Daoy (cell line): Measurements from ENCODE around the gene KRT3. TPM values are rescaled to one million over a fixed set of nuclear protein-coding genes. Genes with fewer than 3 reads are reported as not detected.

Source experiments
- DNase-seq: peaks from one replicate; pipeline ENCODE4 v3.0.0-alpha.2; 2015; ENCODE audit warnings: low read depth
- total RNA-seq: library from RNA; depleted of rRNA; stranded (reverse); fragments of >200 nt; shearing (Covaris generic); gene quantifications from 2 replicates; pipeline ENCODE4 v1.2.3, GENCODE V29; 2014

The KRT3 gene
- total RNA-seq, 1 experiment from 2014 or later = not detected

GRCh38 chr12:52827499-52828090, 31.7 kb upstream of the KRT3 start:
- DNase-seq = no peak

GRCh38 chr12:52826611-52827498, 30.9 kb upstream of the KRT3 start:
- DNase-seq = no peak

GRCh38 chr12:52825961-52826360, 30.0 kb upstream of the KRT3 start:
- DNase-seq = no peak

- DNase-seq = no peak
Measured at GRCh38 chr12:52824741-52825410, 29.0 kb upstream of the KRT3 start.

GRCh38 chr12:52823761-52824450, 28.0 kb upstream of the KRT3 start:
- no peak for DNase-seq

- no peak for DNase-seq
Measured at GRCh38 chr12:52822771-52823510, 27.0 kb upstream of the KRT3 start.

- DNase-seq = no peak
Measured at GRCh38 chr12:52821826-52822660, 26.1 kb upstream of the KRT3 start.

- no peak for DNase-seq
Measured at GRCh38 chr12:52821071-52821730, 25.3 kb upstream of the KRT3 start.

GRCh38 chr12:52820521-52820920, 24.6 kb upstream of the KRT3 start:
- DNase-seq = no peak

- no peak for DNase-seq
Measured at GRCh38 chr12:52819731-52820510, 24.0 kb upstream of the KRT3 start.

GRCh38 chr12:52818887-52819420, 23.0 kb upstream of the KRT3 start:
- DNase-seq = no peak

- DNase-seq = no peak
Measured at GRCh38 chr12:52818388-52818787, 22.5 kb upstream of the KRT3 start.

- no peak for DNase-seq
Measured at GRCh38 chr12:52817699-52818238, 21.9 kb upstream of the KRT3 start.

GRCh38 chr12:52817003-52817698, 21.2 kb upstream of the KRT3 start:
- DNase-seq = no peak

GRCh38 chr12:52815676-52816588, 20.0 kb upstream of the KRT3 start:
- DNase-seq = no peak

GRCh38 chr12:52815161-52815560, 19.2 kb upstream of the KRT3 start:
- no peak for DNase-seq

- DNase-seq = no peak
Measured at GRCh38 chr12:52814710-52815155, 18.8 kb upstream of the KRT3 start.
